Right atrium auricular region (tissue), 2 donors: ENCODE results near the gene HAUS8. TPM values are rescaled to one million over a fixed set of nuclear protein-coding genes. Genes with fewer than 3 reads are reported as not detected.

ENCODE experiments used
- DNase-seq: peaks from one replicate; pipeline ENCODE4 v3.0.0-alpha.2; 2019; ENCODE audit warnings: low spot score
- H3K27ac ChIP-seq, 2 donors: fragments of 200-600 bp; sonication (generic); 1 replicate in 1 of 2; 2 replicates in 1 of 2; pipeline ENCODE4 v1.5.1; 2016 to 2019
- H3K27me3 ChIP-seq, 2 donors: fragments of 200-600 bp; sonication (generic); one replicate each; pipeline versions ENCODE4 v1.5.1 to v1.6.0; 2017 to 2019
- H3K36me3 ChIP-seq: fragments of 200-600 bp; sonication (generic); one replicate; pipeline ENCODE4 v1.5.1; 2016
- H3K4me1 ChIP-seq, 2 donors: fragments of 200-600 bp; sonication (generic); one replicate each; pipeline versions ENCODE4 v1.5.1 to v1.6.0; 2017 to 2019
- H3K4me3 ChIP-seq, 2 donors: fragments of 200-600 bp; sonication (generic); 1 replicate in 1 of 2; 2 replicates in 1 of 2; pipeline ENCODE4 v1.5.1; 2017 to 2019; ENCODE audit warnings: mild to moderate bottlenecking in 1 of 2, moderate library complexity in 1 of 2
- H3K9me3 ChIP-seq, 2 donors: fragments of 200-600 bp; sonication (generic); one replicate each; pipeline ENCODE4 v1.5.1; 2019
- total RNA-seq, 2 donors: library from RNA; depleted of rRNA; stranded (reverse); fragments of >200 nt; gene quantifications; one replicate each; pipeline ENCODE4 v1.1.0, GENCODE V29; 2016
- TF ChIP-seq, protein P1 (sequence below), 2 donors: fragments of 200-600 bp; sonication (generic); IDR thresholded peaks; one replicate each; pipeline ENCODE4 v1.5.1; 2019; ENCODE audit warnings: antibody characterized with exemption in 2 of 2

The HAUS8 gene
- total RNA-seq, 2 donors from 2014 or later = 2.5 to 5.0 TPM

GRCh38 chr19:17006579-17006978 lies 68.7 kb downstream of the HAUS8 start:
- no peaks in the 10 kb centered on the region for H3K9me3 ChIP-seq
- no peaks in the 10 kb centered on the region for H3K27me3 ChIP-seq
- no peak for DNase-seq
- H3K4me1 ChIP-seq = no peaks in the 10 kb centered on the region
- H3K36me3 ChIP-seq = no peaks in the 10 kb centered on the region
- no peak overlapping the region for H3K27ac ChIP-seq
- no peak overlapping the region for H3K4me3 ChIP-seq
- TF ChIP-seq, protein P1, sequence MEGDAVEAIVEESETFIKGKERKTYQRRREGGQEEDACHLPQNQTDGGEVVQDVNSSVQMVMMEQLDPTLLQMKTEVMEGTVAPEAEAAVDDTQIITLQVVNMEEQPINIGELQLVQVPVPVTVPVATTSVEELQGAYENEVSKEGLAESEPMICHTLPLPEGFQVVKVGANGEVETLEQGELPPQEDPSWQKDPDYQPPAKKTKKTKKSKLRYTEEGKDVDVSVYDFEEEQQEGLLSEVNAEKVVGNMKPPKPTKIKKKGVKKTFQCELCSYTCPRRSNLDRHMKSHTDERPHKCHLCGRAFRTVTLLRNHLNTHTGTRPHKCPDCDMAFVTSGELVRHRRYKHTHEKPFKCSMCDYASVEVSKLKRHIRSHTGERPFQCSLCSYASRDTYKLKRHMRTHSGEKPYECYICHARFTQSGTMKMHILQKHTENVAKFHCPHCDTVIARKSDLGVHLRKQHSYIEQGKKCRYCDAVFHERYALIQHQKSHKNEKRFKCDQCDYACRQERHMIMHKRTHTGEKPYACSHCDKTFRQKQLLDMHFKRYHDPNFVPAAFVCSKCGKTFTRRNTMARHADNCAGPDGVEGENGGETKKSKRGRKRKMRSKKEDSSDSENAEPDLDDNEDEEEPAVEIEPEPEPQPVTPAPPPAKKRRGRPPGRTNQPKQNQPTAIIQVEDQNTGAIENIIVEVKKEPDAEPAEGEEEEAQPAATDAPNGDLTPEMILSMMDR (IDR thresholded peaks at IDR 0.05) = no peak

DNA sequence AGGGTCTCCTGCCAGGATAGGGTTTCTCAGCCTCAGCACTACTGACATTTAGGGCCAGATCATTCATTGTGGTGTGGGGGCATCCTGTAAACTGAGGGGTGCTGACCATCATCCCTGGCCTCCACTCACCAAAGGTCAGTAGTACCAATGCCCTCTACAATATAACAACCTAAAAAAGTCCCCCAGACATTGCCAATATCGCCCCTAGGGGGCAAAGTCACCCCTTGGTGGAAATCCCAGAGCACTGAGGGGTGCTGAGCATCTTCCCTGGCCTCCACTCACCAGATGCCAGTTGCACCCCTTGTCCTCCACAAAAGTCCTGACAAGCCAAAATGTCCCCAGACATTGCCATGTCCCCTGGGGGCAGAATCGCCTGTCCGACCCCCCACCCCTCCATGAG lies 70.3 kb downstream of the HAUS8 start:
- Histone ChIP-seq H3K27ac (no peak overlapping the region), H3K4me3 (no peak overlapping the region), H3K4me1 (no peaks in the 10 kb centered on the region), H3K36me3 (no peaks in the 10 kb centered on the region), H3K9me3 (no peaks in the 10 kb centered on the region), H3K27me3 (no peaks in the 10 kb centered on the region)
- DNase-seq = no peak
- TF ChIP-seq, protein P1 (IDR thresholded peaks at IDR 0.05) = no peak

- no peak overlapping the region for H3K4me3 ChIP-seq
- H3K27me3 ChIP-seq = no peaks in the 10 kb centered on the region
- TF ChIP-seq, protein P1 (IDR thresholded peaks at IDR 0.05) = no peak
- DNase-seq = no peak
- H3K27ac ChIP-seq = no peak overlapping the region
- no peaks in the 10 kb centered on the region for H3K4me1 ChIP-seq
- H3K9me3 ChIP-seq = no peaks in the 10 kb centered on the region
- H3K36me3 ChIP-seq = no peaks in the 10 kb centered on the region
These were observed 70.9 kb downstream of the HAUS8 start for GRCh38 chr19:17004386-17004785.

DNA sequence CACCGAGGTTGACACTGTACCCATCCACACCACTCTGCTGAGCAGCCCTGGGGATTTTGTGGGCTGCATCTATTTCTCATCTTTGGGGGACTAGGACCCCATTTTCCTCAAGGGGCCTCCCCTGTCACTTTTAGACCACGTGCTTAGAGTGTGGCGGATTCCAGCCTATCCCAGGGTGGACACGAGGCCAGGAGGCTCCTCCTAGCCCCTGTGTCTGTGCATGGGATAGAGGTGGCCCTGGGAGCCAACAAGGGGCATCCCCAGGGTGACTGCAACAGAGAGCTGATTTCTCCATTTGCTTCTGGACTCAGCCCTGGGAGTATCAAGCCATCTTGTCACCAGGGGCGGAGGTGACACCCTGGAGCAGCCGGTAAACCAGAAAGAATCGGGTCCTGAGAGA lies 72.8 kb downstream of the HAUS8 start:
- TF ChIP-seq, protein P1 (IDR thresholded peaks at IDR 0.05) = no peak
- Histone ChIP-seq H3K27me3 (no peaks in the 10 kb centered on the region), H3K27ac (no peak overlapping the region), H3K9me3 (peaks cover 0 to 10% of the 10 kb centered on the region in 2 donors), H3K36me3 (no peaks in the 10 kb centered on the region), H3K4me1 (no peaks in the 10 kb centered on the region), H3K4me3 (no peak overlapping the region)
- no peak for DNase-seq

DNA sequence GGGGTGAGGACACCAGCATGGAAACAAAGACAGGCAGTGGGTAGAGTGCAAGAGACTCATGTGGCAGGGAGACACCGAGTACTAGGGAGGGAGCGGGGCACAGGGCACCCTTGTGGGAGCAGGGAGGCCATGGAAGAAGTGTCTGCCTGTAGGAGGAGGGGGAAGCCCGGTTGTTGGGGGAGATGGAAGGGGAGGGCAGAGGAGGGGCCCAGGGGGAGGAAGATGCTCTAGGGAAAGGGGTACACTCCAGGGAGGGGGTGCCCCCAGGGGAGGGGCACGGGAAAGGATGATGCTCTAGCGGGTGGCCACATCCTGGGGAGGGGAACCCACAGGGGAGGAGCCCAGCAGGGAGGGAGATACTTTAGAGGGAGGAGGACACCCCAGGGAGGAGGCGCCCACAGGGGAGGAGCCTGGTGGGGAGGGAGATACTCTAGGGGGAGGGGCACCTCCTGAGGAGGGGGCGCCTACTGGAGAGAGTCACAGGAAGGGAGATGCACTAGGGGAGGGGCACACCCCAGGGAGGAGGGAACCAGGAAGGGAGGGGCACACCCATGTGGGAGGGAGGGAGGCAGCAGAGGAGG lies 73.6 kb downstream of the HAUS8 start:
- Histone ChIP-seq H3K4me3 (no peak overlapping the region), H3K4me1 (no peaks in the 10 kb centered on the region), H3K27me3 (no peaks in the 10 kb centered on the region), H3K27ac (no peak overlapping the region), H3K36me3 (no peaks in the 10 kb centered on the region), H3K9me3 (peaks cover 0 to 10% of the 10 kb centered on the region in 2 donors)
- no peak for DNase-seq
- TF ChIP-seq, protein P1 (IDR thresholded peaks at IDR 0.05) = no peak

Other genes with a start within 250 kb of the HAUS8 start
- 10 to 100 TPM; 15.4 to 17.9 TPM for gene SIN3B, start 246.1 kb downstream of the HAUS8 start, total RNA-seq
- 1 to 10 TPM; 5.9 to 6.4 TPM for gene F2RL3, start 186.5 kb downstream of the HAUS8 start, total RNA-seq
- 10 to 100 TPM in 1 of 2 donors, 1 to 10 TPM in 1; 5.5 to 21.4 TPM for gene CPAMD8, start 48.6 kb downstream of the HAUS8 start, total RNA-seq
- gene MYO9B, start 325 bp upstream of the HAUS8 start, total RNA-seq = 10 to 100 TPM; 25.4 to 40.8 TPM
- gene USE1, start 139.9 kb upstream of the HAUS8 start, total RNA-seq = 10 to 100 TPM; 17.5 to 18.4 TPM
- 1 to 10 TPM; 5.9 to 8.2 TPM for gene OCEL1, start 150.8 kb upstream of the HAUS8 start, total RNA-seq
- 10 to 100 TPM; 63.6 to 69.7 TPM for gene NR2F6, start 170.5 kb upstream of the HAUS8 start, total RNA-seq
- gene USHBP1, start 189.3 kb upstream of the HAUS8 start, total RNA-seq = 1 to 10 TPM; 4.3 to 6.6 TPM
- 10 to 100 TPM; 67.9 to 71.7 TPM for gene BABAM1, start 192.0 kb upstream of the HAUS8 start, total RNA-seq
- gene ANKLE1, start 206.4 kb upstream of the HAUS8 start, total RNA-seq = under 1 TPM in 1 of 2 donors, not detected in 1; 0.51 TPM
- 10 to 100 TPM; 11.8 to 15.8 TPM for gene ABHD8, start 228.0 kb upstream of the HAUS8 start, total RNA-seq
- gene MRPL34, start 230.4 kb upstream of the HAUS8 start, total RNA-seq = 100 to 1,000 TPM; 203 to 254 TPM
- 10 to 100 TPM; 22.2 to 40.1 TPM for gene DDA1, start 234.1 kb upstream of the HAUS8 start, total RNA-seq